ENCODE data around the gene RPS6KA3.
"Not testable (repeated sequence)": the region's sequence is repeated elsewhere in the genome, so short reads cannot be mapped to it uniquely, and the experiment has no call there.

The RPS6KA3 gene

DNA sequence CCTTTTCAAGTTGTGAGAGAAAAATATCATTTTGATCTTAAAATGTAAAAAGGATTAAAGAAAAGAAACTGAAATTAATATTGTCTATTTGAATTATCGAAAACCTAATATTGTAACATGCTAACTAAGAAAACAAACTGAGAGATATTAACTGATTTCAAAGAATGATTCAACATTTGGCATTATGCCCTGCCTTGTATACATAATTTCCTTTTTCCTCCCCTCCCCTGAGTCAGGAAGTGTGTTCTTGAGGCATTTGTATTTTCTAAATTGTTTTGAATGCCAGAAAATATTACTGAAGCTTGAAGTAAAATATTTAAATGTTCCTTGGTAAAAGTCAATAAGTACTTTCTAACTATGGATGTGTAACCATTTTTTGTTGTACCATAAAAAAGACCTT is 49.4 kb downstream of the RPS6KA3 start:
- DNase-seq = peak; percentile 59

DNA sequence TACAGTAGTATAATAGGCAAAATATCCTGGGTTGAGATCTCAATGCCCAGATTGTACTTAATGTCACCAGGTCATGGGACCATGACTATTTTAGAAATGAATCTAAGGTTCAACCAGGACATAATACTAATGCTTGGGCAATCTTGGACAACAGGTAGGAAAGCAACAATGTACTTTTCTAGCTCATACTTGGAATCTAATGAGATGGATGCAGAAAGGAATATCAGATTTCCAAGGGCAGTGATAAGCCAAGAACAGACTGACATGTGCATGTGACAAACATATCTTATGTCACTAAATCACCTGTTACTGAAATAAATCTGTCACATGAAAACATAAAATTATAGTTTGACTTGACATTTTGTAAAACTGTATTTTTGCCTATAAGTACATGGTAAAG is 51.1 kb downstream of the RPS6KA3 start:
- no peak for DNase-seq

GRCh38 chrX:20212486-20213089 is 54.1 kb downstream of the RPS6KA3 start:
- DNase-seq = no peak

- no peak for DNase-seq
Measured at GRCh38 chrX:20211261-20211786, 55.4 kb downstream of the RPS6KA3 start.

- no peak for DNase-seq
Measured at GRCh38 chrX:20205927-20206708, 60.6 kb downstream of the RPS6KA3 start.

GRCh38 chrX:20204351-20204750 is 62.4 kb downstream of the RPS6KA3 start:
- DNase-seq = no peak

DNA sequence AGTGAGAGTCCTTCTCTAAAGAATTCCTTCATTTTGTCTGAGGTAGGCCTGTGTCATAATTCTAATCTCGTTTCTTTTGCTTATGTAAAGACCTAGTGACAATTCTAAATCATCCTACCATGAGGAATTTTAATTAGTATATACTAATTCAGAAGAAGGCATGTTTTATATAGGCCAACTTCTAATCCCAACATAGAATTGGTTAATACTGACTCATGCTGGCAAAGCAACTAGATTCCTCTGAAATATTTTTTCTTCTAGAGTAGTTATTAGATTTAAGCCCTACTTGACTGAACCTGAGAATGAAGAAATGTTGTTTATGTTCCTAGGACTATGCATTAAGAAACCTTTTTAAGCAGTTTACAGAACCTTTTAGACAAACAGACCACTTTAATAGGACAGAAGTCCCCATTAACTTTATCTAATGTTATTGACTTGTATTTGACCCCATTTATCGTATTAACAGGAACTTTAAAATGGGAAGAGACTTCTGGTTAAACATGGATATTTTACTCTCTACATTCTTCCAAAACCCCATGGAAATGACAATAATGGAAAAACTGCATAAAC is 69.0 kb downstream of the RPS6KA3 start:
- no peak for DNase-seq

- DNase-seq = no peak
Measured at GRCh38 chrX:20189171-20189570, 77.5 kb downstream of the RPS6KA3 start.

GRCh38 chrX:20181598-20182329 is 84.9 kb downstream of the RPS6KA3 start:
- DNase-seq = peak; percentile 16

DNA sequence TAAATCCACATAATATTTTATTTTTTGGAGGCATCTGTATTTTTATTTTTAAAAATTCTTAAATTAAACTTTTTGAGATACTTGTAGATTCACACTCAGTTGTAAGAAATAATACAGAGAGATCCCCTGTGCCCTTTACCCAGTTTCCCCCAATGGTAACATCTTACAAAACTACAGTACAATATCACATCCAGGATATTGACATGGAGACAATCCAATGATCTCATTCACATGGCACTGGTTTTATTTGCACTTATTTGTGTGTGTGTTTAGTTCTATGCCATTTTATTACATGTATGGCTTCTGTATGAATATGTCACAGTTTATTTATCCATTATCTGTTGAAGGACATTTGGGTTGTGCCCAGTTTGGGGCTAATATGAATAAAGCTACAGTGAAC is 89.6 kb downstream of the RPS6KA3 start:
- DNase-seq = no peak

DNA sequence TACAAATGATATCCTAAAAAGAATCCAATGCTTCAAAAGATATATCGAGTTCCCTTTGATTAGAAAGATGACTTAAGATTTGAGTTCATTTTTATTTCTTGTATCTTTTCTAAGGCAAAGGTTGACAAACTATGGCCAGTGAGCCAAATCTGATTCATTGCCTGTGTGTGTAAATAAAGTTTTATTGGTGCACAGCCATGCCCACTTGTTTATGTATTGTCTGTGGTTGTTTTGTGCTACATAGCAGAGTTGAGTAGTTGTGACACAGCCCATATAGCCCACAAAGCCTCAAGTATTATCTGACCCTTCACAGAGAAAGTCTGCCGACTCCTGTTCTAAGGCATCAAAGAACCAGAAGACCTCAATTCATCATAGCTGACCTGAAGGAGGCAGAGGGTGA is 92.9 kb downstream of the RPS6KA3 start:
- DNase-seq = no peak

DNA sequence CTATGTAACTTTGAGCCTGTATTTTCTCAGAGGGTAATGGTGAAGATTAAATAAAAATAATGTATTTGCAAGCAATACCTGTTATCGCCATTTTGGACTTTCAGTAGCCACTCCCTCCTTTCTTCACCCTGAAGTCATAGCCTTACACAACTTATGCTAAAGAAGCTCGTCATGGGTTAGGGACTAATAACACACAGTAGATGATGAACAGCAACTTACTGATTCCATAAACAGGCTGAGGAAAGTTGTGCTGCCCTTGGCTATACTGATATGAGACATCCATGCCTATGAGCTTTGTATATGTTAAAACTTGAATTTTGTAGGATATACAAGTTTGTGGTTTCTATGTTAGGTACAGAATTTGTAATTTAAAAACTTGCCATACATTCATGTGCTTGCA is 93.4 kb downstream of the RPS6KA3 start:
- DNase-seq = no peak

DNA sequence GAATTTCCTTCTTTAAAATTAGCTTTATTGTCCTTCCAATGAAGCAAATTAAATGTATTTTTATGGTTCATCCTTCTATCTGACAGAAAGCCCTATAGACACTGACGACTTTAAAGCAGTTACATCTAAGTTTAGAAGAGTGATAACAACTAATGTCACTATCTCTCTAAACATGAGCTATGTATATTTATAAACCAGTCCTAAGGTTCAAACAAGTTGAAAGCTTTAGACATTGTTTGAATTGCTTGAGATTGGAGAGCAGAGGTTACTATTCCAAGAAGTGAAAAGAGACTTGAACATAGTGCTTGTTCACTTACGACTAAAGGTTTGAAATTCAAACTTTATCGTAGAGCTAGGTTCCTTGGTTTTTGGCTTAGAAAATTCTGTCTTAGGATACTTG is 94.8 kb downstream of the RPS6KA3 start:
- no peak for DNase-seq

DNA sequence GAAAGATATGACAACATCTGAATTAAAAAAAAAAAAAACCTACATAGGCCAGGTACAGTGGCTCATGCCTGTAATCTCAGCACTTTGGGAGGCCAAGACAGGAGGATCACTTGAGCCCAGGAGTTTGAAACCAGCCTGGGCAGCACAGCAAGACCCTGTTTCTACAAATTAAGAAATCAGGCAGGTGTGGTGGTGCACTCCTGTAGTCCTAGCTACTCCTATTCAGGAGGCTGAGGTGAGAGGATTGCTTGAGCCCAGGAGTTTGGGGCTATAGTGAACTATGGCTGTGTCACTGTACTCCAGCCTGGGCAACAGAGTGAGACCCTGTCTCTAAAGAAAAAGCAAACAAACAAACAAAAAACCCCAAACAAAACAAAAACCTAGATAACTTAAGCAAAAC is 104.2 kb downstream of the RPS6KA3 start:
- DNase-seq = not testable (repeated sequence)

DNA sequence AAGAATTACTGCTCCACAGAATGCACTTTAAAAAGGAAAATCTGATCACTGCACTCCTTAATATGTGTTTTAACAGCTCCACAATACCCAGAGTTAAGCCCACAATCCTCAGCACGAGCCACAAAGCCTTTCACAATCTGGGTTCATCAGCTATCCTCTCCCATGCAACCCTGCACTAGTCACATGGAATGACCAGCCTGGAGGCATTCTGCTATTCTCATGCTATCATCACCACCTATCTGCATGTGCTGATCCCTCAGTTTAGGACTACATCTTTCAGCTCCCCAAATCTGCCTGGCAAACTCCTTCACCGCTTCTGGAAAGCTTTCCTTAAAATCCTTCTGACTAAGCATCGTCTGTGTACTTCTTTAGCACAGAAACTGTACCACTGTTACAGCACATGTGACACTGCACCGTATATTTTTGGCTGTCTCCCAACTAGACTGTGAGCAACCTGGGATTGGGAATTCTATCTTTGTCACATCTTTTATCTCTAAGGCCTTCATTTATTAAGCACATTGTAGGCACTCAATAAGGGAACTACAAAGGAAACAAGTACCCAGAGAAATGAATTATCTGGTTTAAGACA is 106.8 kb downstream of the RPS6KA3 start:
- no peak for DNase-seq

- no peak for DNase-seq
Measured at GRCh38 chrX:20151689-20152088, 115.0 kb downstream of the RPS6KA3 start.

GRCh38 chrX:20149326-20149725 is 117.4 kb downstream of the RPS6KA3 start:
- no peak for DNase-seq

GRCh38 chrX:20147561-20147960 is 119.1 kb downstream of the RPS6KA3 start:
- no peak for DNase-seq

- DNase-seq = no peak
Measured at GRCh38 chrX:20144491-20144890, 122.2 kb downstream of the RPS6KA3 start.

GRCh38 chrX:20143561-20143960 is 123.1 kb downstream of the RPS6KA3 start:
- peak; percentile 5 for DNase-seq

- peak; percentile 12 for DNase-seq
Measured at GRCh38 chrX:20143111-20143510, 123.6 kb downstream of the RPS6KA3 start.

GRCh38 chrX:20141281-20142220 is 125.2 kb downstream of the RPS6KA3 start, which contains the start of gene EIF1AX:
Gene EIF1AX (minus strand): TSS chrX:20141838. CDS start chrX:20141640, 198 bp downstream.
- peak; percentile 96 for DNase-seq
